Caco-2 (cell line): Measurements from ENCODE around the gene CNKSR2. TPM values are rescaled to one million over a fixed set of nuclear protein-coding genes. Genes with fewer than 3 reads are reported as not detected.

Experiments used
- BruUV-seq: library from RNA; stranded (reverse); fragments of 400-500 nt; replicated peaks from 2 replicates; lab custom pipeline; 2021; lab: Mats Ljungman, UMichigan
- CTCF ChIA-PET: fragments of 300-600 bp; sonication (Branson Sonifier 250); formaldehyde crosslinking; loops from one replicate; lab custom pipeline; 2022; ENCODE audit warnings: antibody characterized with exemption; lab: Charles Lee
- POLR2A ChIA-PET: fragments of 300-600 bp; sonication (Branson Sonifier 250); formaldehyde crosslinking; loops from one replicate; lab custom pipeline; 2022; ENCODE audit warnings: antibody characterized with exemption; lab: Charles Lee
- DNase-seq, 2 experiments: peaks; one replicate each; pipeline versions ENCODE4 v3.0.0 to v3.0.0-alpha.2; 2020 to 2022
- H3K27me3 ChIP-seq: replicated peaks from 2 replicates; pipeline ENCODE4 v1.6.0; 2011; ENCODE audit warnings: low read length; ENCODE audit not compliant: control insufficient read depth, insufficient read depth
- H3K36me3 ChIP-seq: 2 replicates; pipeline ENCODE4 v1.5.1; 2011; ENCODE audit warnings: low read length; ENCODE audit not compliant: control insufficient read depth, insufficient read depth
- H3K4me1 ChIP-seq: fragments of 250-450 bp; sonication (Bioruptor Pico); 2 replicates; pipeline ENCODE4 v1.5.1; 2020; ENCODE audit warnings: mild to moderate bottlenecking
- H3K4me3 ChIP-seq: 2 replicates; pipeline ENCODE4 v1.5.1; 2011; ENCODE audit warnings: low read depth, mild to moderate bottlenecking, control low read depth, low read length
- H3K9me3 ChIP-seq: fragments of 250-450 bp; sonication (Bioruptor Pico); 2 replicates; pipeline ENCODE4 v1.5.1; 2020; ENCODE audit warnings: mild to moderate bottlenecking, moderate library complexity
- H3K27ac Mint-ChIP-seq: one replicate; pipeline ENCODE4 v1.8.0; 2022; ENCODE audit warnings: mixed read lengths; ENCODE audit not compliant: unreplicated experiment
- H3K27me3 Mint-ChIP-seq: one replicate; pipeline ENCODE4 v1.8.0; 2022; ENCODE audit warnings: mixed read lengths; ENCODE audit not compliant: insufficient read depth, unreplicated experiment
- H3K36me3 Mint-ChIP-seq: one replicate; pipeline ENCODE4 v1.8.0; 2022; ENCODE audit warnings: mild to moderate bottlenecking, mixed read lengths; ENCODE audit not compliant: insufficient read depth, unreplicated experiment
- H3K4me1 Mint-ChIP-seq: one replicate; pipeline ENCODE4 v1.8.0; 2022; ENCODE audit warnings: low read depth, mixed read lengths; ENCODE audit not compliant: unreplicated experiment
- H3K4me3 Mint-ChIP-seq: one replicate; pipeline ENCODE4 v1.8.0; 2022; ENCODE audit warnings: mild to moderate bottlenecking, moderate library complexity, mixed read lengths; ENCODE audit not compliant: unreplicated experiment
- H3K9me3 Mint-ChIP-seq: one replicate; pipeline ENCODE4 v1.8.0; 2022; ENCODE audit warnings: mixed read lengths; ENCODE audit not compliant: unreplicated experiment
- intact Hi-C: fragments of 100-400 bp; cut with micrococcal nuclease; formaldehyde crosslinking; loops from one replicate; pipeline ENCODE4 v1.10.0; 2022; ENCODE audit not compliant: unreplicated experiment
- total RNA-seq: library from RNA; stranded (reverse); gene quantifications from 2 replicates; pipeline ENCODE4 v1.2.3, GENCODE V29; 2022
- TF ChIP-seq, protein P1 (sequence below), 2 experiments: fragments of 200-600 bp in 1 of 2; IDR thresholded peaks; 1 replicate in 1 of 2; 2 replicates in 1 of 2; pipeline versions ENCODE4 v1.5.1 to v1.8.0; 2011 to 2022; ENCODE audit warnings: antibody characterized with exemption in 1 of 2, control low read depth in 1 of 2, inconsistent platforms in 1 of 2, low read depth in 1 of 2, low read length in 1 of 2, mild to moderate bottlenecking in 1 of 2, moderate library complexity in 1 of 2; ENCODE audit not compliant: insufficient read depth in 1 of 2, severe bottlenecking in 1 of 2, unreplicated experiment in 1 of 2

Gene CNKSR2
- total RNA-seq, 1 experiment from 2014 or later: not detected

DNA sequence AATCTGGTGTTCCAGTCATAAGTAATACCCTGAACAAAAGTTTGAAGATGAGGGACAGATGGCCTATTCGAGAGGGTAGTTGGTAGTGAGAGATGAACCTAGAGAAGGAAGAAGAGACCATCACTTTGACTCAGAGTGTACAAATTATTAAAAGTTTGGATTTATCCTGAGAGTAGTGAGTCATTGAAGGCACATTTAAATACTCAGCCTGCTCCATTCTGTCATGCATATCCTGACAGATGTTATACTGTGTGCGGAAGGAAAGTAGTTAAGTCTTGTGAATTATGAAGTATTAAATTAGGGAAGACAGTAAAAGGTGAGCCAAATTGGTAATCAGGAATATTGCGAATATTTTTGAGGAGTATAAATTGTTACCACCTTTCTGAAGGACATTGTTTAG is 190.8 kb downstream of the CNKSR2 start:
- no peaks in the 10 kb centered on the region for H3K4me1 ChIP-seq
- TF ChIP-seq, protein P1, sequence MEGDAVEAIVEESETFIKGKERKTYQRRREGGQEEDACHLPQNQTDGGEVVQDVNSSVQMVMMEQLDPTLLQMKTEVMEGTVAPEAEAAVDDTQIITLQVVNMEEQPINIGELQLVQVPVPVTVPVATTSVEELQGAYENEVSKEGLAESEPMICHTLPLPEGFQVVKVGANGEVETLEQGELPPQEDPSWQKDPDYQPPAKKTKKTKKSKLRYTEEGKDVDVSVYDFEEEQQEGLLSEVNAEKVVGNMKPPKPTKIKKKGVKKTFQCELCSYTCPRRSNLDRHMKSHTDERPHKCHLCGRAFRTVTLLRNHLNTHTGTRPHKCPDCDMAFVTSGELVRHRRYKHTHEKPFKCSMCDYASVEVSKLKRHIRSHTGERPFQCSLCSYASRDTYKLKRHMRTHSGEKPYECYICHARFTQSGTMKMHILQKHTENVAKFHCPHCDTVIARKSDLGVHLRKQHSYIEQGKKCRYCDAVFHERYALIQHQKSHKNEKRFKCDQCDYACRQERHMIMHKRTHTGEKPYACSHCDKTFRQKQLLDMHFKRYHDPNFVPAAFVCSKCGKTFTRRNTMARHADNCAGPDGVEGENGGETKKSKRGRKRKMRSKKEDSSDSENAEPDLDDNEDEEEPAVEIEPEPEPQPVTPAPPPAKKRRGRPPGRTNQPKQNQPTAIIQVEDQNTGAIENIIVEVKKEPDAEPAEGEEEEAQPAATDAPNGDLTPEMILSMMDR (IDR thresholded peaks at IDR 0.05; ENCODE audit: insufficient read depth in 1 of 2, low read depth in 1 of 2, low read length in 1 of 2, severe bottlenecking in 1 of 2, unreplicated experiment in 1 of 2): no peak
- BruUV-seq: no TSS peak
- intact Hi-C loops: no loop called here
- H3K9me3 Mint-ChIP-seq: no peaks in the 10 kb centered on the region
- H3K36me3 ChIP-seq: no peaks in the 10 kb centered on the region
- DNase-seq: no peak
- no peaks in the 10 kb centered on the region for H3K4me1 Mint-ChIP-seq
- no peaks in the 10 kb centered on the region for H3K9me3 ChIP-seq
- POLR2A ChIA-PET: no interaction called here
- H3K4me3 ChIP-seq: no peak overlapping the region
- CTCF ChIA-PET: no interaction called here
- no peak overlapping the region for H3K4me3 Mint-ChIP-seq
- no peaks in the 10 kb centered on the region for H3K27me3 ChIP-seq
- no peaks in the 10 kb centered on the region for H3K27me3 Mint-ChIP-seq
- H3K36me3 Mint-ChIP-seq: no peaks in the 10 kb centered on the region
- no peak overlapping the region for H3K27ac Mint-ChIP-seq

DNA sequence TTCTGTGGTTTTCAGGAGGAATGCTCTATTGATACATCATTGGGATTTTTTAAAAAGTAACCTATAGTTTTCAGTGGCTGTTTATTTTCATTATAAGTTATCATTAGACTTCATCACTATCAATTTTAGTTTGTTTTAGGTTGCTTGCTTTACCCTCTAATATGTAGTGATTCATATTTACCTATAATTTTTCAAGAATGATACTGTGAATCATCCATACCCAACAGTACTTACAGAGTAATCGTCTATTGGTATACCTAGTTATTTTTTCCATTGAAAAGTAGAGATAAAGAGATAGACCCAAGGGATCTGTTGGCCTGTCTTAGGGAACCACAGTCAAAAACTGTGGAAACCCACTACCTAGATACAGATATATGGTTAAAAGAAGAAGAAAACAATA is 200.6 kb downstream of the CNKSR2 start:
- Mint-ChIP-seq H3K9me3 (no peaks in the 10 kb centered on the region), H3K4me3 (no peak overlapping the region), H3K4me1 (no peaks in the 10 kb centered on the region), H3K27ac (no peak overlapping the region), H3K36me3 (no peaks in the 10 kb centered on the region), H3K27me3 (no peaks in the 10 kb centered on the region)
- ChIA-PET POLR2A (no interaction called here), CTCF (no interaction called here)
- intact Hi-C loops: no loop called here
- H3K4me1 ChIP-seq: no peaks in the 10 kb centered on the region
- BruUV-seq: no TSS peak
- H3K9me3 ChIP-seq: no peaks in the 10 kb centered on the region
- no peaks in the 10 kb centered on the region for H3K36me3 ChIP-seq
- no peaks in the 10 kb centered on the region for H3K27me3 ChIP-seq
- TF ChIP-seq, protein P1 (IDR thresholded peaks at IDR 0.05; ENCODE audit: insufficient read depth in 1 of 2, low read depth in 1 of 2, low read length in 1 of 2, severe bottlenecking in 1 of 2, unreplicated experiment in 1 of 2): no peak
- H3K4me3 ChIP-seq: no peak overlapping the region
- no peak for DNase-seq

DNA sequence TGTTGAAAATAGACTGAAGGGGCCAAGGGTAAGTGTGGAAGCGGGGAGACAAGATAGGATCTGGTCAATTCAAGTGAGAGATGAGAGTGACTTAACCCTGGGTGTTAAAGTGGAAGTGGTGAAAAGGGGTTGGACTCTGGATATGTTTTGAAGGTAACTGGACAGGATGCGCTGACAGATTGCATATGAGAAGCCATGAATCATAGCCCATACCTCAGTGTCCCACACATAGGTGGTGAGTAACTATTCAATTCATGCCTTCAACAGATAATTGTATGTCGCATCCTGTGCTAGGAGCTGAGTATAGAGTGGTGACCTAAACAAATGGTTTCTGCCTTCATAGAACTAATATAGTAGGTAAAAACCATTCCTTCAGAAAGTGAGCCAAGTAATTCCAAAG is 207.3 kb downstream of the CNKSR2 start:
- no peaks in the 10 kb centered on the region for H3K36me3 ChIP-seq
- no peaks in the 10 kb centered on the region for H3K4me1 ChIP-seq
- no peak overlapping the region for H3K4me3 ChIP-seq
- DNase-seq: no peak
- H3K4me3 Mint-ChIP-seq: no peak overlapping the region
- H3K27ac Mint-ChIP-seq: no peak overlapping the region
- BruUV-seq: no TSS peak
- H3K9me3 Mint-ChIP-seq: no peaks in the 10 kb centered on the region
- ChIA-PET POLR2A (no interaction called here), CTCF (no interaction called here)
- H3K4me1 Mint-ChIP-seq: no peaks in the 10 kb centered on the region
- intact Hi-C loops: no loop called here
- H3K9me3 ChIP-seq: no peaks in the 10 kb centered on the region
- TF ChIP-seq, protein P1 (IDR thresholded peaks at IDR 0.05; ENCODE audit: insufficient read depth in 1 of 2, low read depth in 1 of 2, low read length in 1 of 2, severe bottlenecking in 1 of 2, unreplicated experiment in 1 of 2): no peak
- no peaks in the 10 kb centered on the region for H3K36me3 Mint-ChIP-seq
- no peaks in the 10 kb centered on the region for H3K27me3 ChIP-seq
- H3K27me3 Mint-ChIP-seq: no peaks in the 10 kb centered on the region
